Motor neuron (in vitro differentiated cells): Measurements from ENCODE around the gene MOXD1. TPM values are rescaled to one million over a fixed set of nuclear protein-coding genes. Genes with fewer than 3 reads are reported as not detected.

Experiments
- ATAC-seq, 8 experiments: fragments of 200-7000 bp; cut with Tn5 transposase; replicated peaks in 6 of 8; 2 replicates each; pipeline ENCODE4 v1.8.0; 2021; ENCODE audit warnings: mild to moderate bottlenecking in 8 of 8, moderate library complexity in 8 of 8
- H3K27ac ChIP-seq, 2 donors: fragments of 250-450 bp; sonication (Bioruptor Pico); 2 replicates each; pipeline ENCODE4 v1.9.0; 2021; ENCODE audit warnings: antibody characterized with exemption in 2 of 2, mild to moderate bottlenecking in 2 of 2, moderate library complexity in 1 of 2
- H3K4me1 ChIP-seq, 2 donors: fragments of 250-450 bp; sonication (Bioruptor Pico); replicated peaks in 1 of 2; 2 replicates each; pipeline ENCODE4 v1.6.1; 2021; ENCODE audit warnings: antibody characterized with exemption in 2 of 2, mild to moderate bottlenecking in 2 of 2, moderate library complexity in 1 of 2
- H3K4me3 ChIP-seq, 5 donors: fragments of 250-450 bp; sonication (Bioruptor Pico); 2 replicates each; pipeline ENCODE4 v1.9.0; 2021; ENCODE audit warnings: antibody characterized with exemption in 5 of 5, mild to moderate bottlenecking in 5 of 5, moderate library complexity in 4 of 5
- WGBS, 10 experiments: fragments of 450-650 bp; shearing (Covaris generic); methylation state at CpG; one replicate each; pipeline ENCODE4 v1.0.0; 2022; 5-methylcytosine and 5-hydroxymethylcytosine counted together
- in situ Hi-C, 9 experiments: fragments of 400-800 bp; cut with MboI; loops; one replicate each; pipeline ENCODE4 v1.15.0; 2021; ENCODE audit warnings: low sequenced_read_pairs in 9 of 9, low pct_unique_long_range_greater_than_20kb in 2 of 9; ENCODE audit not compliant: unreplicated experiment in 9 of 9
- total RNA-seq, 8 experiments: library from RNA; unstranded; fragments of 300-600 nt; gene quantifications; 2 replicates each; pipeline versions ENCODE4 v1.2.3 to v1.2.4, GENCODE V29; 2022

MOXD1 gene
- total RNA-seq: 10 to 100 TPM in 6 of 8 experiments, not detected in 2; 12.8 to 69.8 (median 29.3) TPM

- no peak within 1 kb of the TSS for H3K27ac ChIP-seq
These were observed at the start of gene MOXD1 for GRCh38 chr6:132400883-132401617. Gene MOXD1, minus strand, starts transcription at chr6:132401475. Its CDS starts 49 bp downstream, at chr6:132401426.

GRCh38 chr6:132446855-132447241, 45.6 kb upstream of the MOXD1 start:
- in situ Hi-C loops: no loop called here
- 50 to 100% (median 92%) methylated on average over 1 to 5 of the region's 5 CpGs; no CpG with 5 or more reads in 1 of the 10 experiments for WGBS, 10 experiments
- no peak overlapping the region for H3K27ac ChIP-seq
- H3K4me1 ChIP-seq: peaks cover 0 to 13% of the 10 kb centered on the region in 2 donors
- no peak for ATAC-seq
- H3K4me3 ChIP-seq: no peak overlapping the region

More at GRCh38 chr6:132400883-132401617, at the start of gene MOXD1:
- Histone ChIP-seq H3K4me3 (peak within 1 kb of the TSS; percentile 74 to 92 (median 87)), H3K4me1 (no peaks in the 10 kb centered on the region)
- in situ Hi-C loops: no loop called here
- ATAC-seq: peak; percentile 90 to 98 (median 94)
- WGBS, 10 experiments: 0 to 3% (median 1%) methylated on average over 1 to 26 of the region's 87 CpGs; no CpG with 5 or more reads in 7 of the 10 experiments

DNA sequence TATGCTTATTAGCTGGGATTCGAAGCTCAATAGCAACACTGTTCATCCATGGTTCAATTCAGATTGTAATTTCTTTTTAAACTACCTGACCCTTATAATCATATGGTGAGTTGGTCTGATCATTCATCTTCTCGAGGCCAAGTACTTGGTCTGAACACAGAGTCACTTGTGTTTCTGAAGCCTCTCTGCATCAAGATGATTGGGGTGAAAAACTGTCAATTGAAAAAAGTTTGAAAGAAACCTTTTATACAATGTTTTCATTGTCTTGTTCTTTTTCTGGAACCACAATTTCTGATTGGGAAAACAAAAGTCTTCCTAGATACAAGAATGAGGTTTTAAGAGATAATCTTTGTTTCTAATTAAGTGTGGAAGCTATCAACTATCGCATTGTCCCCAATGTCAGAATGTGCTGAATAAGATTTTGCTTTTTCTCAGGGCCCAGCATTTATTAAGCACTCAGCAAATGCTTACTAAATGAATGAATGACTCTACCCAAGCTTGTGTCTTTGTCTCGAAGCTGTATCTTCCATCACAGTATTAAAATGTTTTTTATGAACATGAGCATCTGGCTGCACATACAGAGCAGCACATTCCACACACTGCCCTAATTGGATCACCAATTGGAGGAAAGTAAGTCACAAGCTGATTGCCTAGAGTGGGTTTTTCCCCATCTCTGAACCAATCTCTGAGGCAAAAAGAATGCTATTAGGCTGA, 45.0 kb upstream of the MOXD1 start:
- WGBS, 10 experiments: 0 to 79% (median 48%) methylated on average over 1 to 4 of the region's 4 CpGs; no CpG with 5 or more reads in 1 of the 10 experiments
- ATAC-seq: peak in 3 of 8 experiments; percentile 49 to 68 (median 63)
- in situ Hi-C loops: no loop called here
- no peak overlapping the region for H3K27ac ChIP-seq
- peaks cover 0 to 13% of the 10 kb centered on the region in 2 donors for H3K4me1 ChIP-seq
- no peak overlapping the region for H3K4me3 ChIP-seq

GRCh38 chr6:132445201-132445951, 44.1 kb upstream of the MOXD1 start:
- no peak overlapping the region for H3K27ac ChIP-seq
- peak in 2 of 8 experiments; percentile 85 to 96 for ATAC-seq
- 0 to 88% (median 60%) methylated on average over 1 to 3 of the region's 3 CpGs; no CpG with 5 or more reads in 1 of the 10 experiments for WGBS, 10 experiments

DNA sequence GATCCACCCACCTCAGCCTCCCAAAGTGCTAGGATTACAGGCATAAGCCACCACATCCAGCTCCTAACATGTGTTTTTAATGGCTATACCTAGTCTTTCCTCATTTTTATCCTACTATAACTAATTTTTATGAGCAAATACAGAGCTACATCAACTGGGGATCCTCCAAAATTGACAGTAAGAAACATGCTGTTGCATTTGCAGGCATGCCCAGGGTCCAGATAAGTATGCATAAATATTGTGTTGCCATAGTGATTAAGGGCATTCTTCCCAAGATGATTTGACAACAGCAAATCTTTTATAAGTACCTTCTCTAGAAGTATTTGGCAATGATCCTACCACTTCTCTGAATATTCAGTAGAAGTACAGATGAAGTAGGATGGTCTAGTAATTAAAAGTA, 41.9 kb upstream of the MOXD1 start:
- in situ Hi-C loops: no loop called here
- Histone ChIP-seq H3K27ac (no peak overlapping the region), H3K4me3 (no peak overlapping the region), H3K4me1 (peaks cover 0 to 13% of the 10 kb centered on the region in 2 donors)
- ATAC-seq: no peak

More at GRCh38 chr6:132445201-132445951, 44.1 kb upstream of the MOXD1 start:
- no peak overlapping the region for H3K4me3 ChIP-seq
- in situ Hi-C loops: no loop called here
- H3K4me1 ChIP-seq: peaks cover 0 to 13% of the 10 kb centered on the region in 2 donors

- ATAC-seq: no peak
- Histone ChIP-seq H3K4me1 (no peaks in the 10 kb centered on the region), H3K27ac (no peak overlapping the region), H3K4me3 (no peak overlapping the region)
- in situ Hi-C loops: no loop called here
- 60 to 100% (median 88%) methylated on average over 1 to 2 of the region's 2 CpGs; no CpG with 5 or more reads in 4 of the 10 experiments for WGBS, 10 experiments
These were observed 28.8 kb upstream of the MOXD1 start for GRCh38 chr6:132430110-132430509.

GRCh38 chr6:132425176-132425575, 23.9 kb upstream of the MOXD1 start:
- 60 to 71% (median 69%) methylated on average over 1 to 3 of the region's 5 CpGs; no CpG with 5 or more reads in 5 of the 10 experiments for WGBS, 10 experiments
- H3K4me1 ChIP-seq: no peaks in the 10 kb centered on the region
- no peak for ATAC-seq
- H3K4me3 ChIP-seq: no peak overlapping the region
- in situ Hi-C loops: no loop called here
- H3K27ac ChIP-seq: no peak overlapping the region

DNA sequence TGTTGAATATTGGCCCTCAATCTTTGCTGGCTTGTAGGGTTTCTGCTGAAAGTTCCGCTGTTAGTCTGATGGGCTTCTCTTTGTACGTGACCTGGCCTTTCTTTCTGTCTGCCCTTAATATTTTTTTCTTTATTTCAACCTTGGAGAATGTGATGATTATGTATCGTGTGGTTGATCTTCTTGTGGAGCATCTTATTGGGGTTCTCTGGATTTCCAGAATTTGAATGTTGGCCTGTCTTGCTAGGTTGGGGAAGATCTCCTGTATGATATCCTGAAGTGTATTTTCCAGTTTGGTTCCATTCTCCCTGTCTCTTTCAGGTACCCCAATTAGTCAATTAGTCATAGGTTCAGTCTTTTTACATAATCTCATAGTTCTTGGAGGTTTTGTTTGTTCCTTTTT, 22.6 kb upstream of the MOXD1 start:
- Histone ChIP-seq H3K4me1 (no peaks in the 10 kb centered on the region), H3K4me3 (no peak overlapping the region), H3K27ac (no peak overlapping the region)
- 58 to 100% (median 83%) methylated on average over 1 to 3 of the region's 3 CpGs for WGBS, 10 experiments
- no peak for ATAC-seq
- in situ Hi-C loops: no loop called here

- 0 to 92% (median 78%) methylated on average over 1 to 6 of the region's 6 CpGs; no CpG with 5 or more reads in 2 of the 10 experiments for WGBS, 10 experiments
- peak in 2 of 8 experiments; percentile 32 to 68 for ATAC-seq
- Histone ChIP-seq H3K4me1 (no peaks in the 10 kb centered on the region), H3K4me3 (no peak overlapping the region), H3K27ac (no peak overlapping the region)
- in situ Hi-C loops: no loop called here
These were observed 17.1 kb upstream of the MOXD1 start for GRCh38 chr6:132418235-132418965.

DNA sequence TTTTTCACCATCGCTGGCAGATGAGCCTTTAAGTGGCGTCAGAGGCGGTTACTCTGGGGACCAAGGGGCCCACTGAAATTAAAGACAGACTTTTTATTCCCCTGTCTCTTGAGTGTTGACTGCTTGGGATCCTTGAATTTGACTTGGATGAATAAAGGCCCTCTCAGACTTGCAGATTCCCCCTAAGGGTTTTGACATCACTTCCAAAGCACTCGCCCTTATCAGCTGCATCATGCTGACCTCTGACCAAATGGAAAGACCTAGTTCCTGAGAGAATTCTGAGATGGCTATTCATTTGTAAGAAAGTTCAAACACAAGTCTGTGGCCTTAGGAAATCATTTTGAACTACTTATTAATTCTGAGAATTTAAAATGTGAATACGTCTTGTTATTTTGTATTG, 13.5 kb upstream of the MOXD1 start:
- Histone ChIP-seq H3K4me1 (no peaks in the 10 kb centered on the region), H3K4me3 (no peak overlapping the region), H3K27ac (no peak overlapping the region)
- ATAC-seq: peak in 1 of 8 experiments; percentile 40
- 3 to 100% (median 96%) methylated on average over 1 to 5 of the region's 5 CpGs; no CpG with 5 or more reads in 1 of the 10 experiments for WGBS, 10 experiments
- in situ Hi-C loops: no loop called here

DNA sequence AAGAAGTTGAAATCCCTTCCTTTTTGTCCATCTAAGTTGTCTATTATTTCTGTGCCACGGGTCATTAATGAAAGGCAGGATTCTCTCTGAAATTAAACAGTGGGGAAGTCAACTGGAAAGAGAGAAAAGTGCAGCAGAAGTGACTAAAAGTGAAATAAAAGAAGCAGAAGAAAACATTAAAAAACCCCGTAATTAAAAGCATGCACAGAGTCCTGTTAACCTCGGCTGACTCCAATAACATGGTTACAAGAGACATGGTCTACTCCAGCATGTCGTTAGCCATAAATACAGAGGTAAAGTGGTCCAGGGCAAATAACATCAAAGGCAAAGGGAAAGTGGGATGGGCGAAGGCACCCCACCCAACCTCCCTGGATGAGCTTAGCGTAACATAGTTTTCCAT, 13.0 kb upstream of the MOXD1 start:
- in situ Hi-C loops: no loop called here
- no peak overlapping the region for H3K27ac ChIP-seq
- no peak overlapping the region for H3K4me3 ChIP-seq
- 0 to 100% (median 64%) methylated on average over 2 to 5 of the region's 6 CpGs for WGBS, 10 experiments
- no peak for ATAC-seq
- no peaks in the 10 kb centered on the region for H3K4me1 ChIP-seq

DNA sequence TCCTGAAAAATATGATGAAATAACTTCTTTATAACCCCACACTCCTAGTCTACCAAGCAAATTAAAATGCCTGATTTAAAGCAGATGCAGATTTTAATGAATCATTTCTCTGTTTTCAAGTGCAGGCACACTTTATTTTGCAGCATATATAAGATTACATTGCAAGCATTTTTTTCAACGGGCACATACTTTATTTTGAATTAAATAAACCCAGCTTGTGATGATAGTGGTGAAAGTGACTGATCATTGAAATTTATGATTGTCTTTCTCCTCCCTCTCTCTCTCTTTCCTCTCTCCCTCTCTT, 12.2 kb upstream of the MOXD1 start:
- in situ Hi-C loops: no loop called here

More for the DNA sequence above, 12.2 kb upstream of the MOXD1 start:
- Histone ChIP-seq H3K4me3 (no peak overlapping the region), H3K4me1 (no peaks in the 10 kb centered on the region), H3K27ac (no peak overlapping the region)
- peak in 2 of 8 experiments; percentile 26 to 33 for ATAC-seq
- 0 to 88% (median 50%) methylated on average over 1 of the region's 1 CpG; no CpG with 5 or more reads in 1 of the 10 experiments for WGBS, 10 experiments
